GM18511 (cell line): ENCODE measurements around the gene FOLR1.
"Not testable (repeated sequence)": the region's sequence is repeated elsewhere in the genome, so short reads cannot be mapped to it uniquely, and the experiment has no call there.

ENCODE experiments used
- ATAC-seq: cut with Tn5 transposase; IDR thresholded peaks from one replicate; pipeline ENCODE4 v1.9.1; 2021; ENCODE audit warnings: mild to moderate bottlenecking, moderate library complexity; ENCODE audit not compliant: unreplicated experiment

FOLR1 gene

DNA sequence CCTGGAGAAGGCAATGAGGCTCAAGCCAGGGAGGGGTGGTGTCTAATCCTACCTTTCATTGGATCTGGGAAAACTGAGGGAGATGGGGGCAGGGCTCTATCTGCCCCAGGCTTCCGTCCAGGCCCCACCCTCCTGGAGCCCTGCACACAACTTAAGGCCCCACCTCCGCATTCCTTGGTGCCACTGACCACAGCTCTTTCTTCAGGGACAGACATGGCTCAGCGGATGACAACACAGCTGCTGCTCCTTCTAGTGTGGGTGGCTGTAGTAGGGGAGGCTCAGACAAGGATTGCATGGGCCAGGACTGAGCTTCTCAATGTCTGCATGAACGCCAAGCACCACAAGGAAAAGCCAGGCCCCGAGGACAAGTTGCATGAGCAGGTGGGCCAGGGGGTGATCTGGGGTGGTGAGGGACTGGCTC, at the start of gene FOLR1:
Gene FOLR1 (plus strand): TSS at position 180 of the 421 bp plus-strand sequence. CDS start 34 bp downstream, at position 214.
- ATAC-seq, result no peak

DNA sequence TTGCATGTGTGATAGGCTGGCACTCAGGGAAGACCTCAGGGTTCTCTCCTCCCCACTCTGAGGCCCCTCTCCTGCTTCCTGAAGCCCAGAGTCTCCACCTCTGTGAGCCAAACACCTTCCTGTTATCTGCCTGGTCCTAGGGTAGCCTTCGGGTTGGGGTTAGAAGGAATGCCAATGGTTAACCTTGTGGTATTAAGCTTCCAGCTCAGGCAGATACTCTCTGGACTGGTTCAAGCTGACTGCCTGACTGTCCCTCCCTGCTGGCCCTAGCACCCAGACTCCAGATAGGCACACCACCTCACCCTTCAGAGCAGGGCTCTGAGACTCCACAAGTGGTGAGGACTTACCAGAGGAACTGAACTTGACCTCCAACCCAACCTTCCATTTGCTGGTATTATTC, 49.4 kb upstream of the FOLR1 start:
- not testable (repeated sequence) for ATAC-seq

GRCh38 chr11:72144807-72145565, 47.0 kb upstream of the FOLR1 start:
- ATAC-seq, result no peak

- no peak for ATAC-seq
Observed at GRCh38 chr11:72146625-72147024, 45.3 kb upstream of the FOLR1 start.

DNA sequence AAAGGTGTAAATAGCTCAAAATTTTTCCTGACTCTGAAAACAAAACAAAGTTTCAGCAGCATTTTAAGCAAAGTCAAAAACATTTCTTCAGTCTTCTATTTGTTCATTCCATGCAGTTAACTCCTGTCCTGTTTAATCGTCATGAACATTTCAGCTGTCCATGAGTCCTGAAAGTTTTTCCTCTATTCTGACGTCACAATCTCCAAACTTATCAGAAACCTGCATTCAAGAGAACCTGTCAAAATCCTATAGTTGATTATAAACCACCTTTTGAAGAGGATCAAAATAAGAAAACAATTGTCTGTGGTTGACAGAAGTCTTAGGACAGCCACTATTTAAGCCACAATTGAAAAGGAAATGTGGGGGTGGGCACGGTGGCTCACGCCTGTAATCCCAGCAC, 41.1 kb upstream of the FOLR1 start:
- ATAC-seq, result no peak

- not testable (repeated sequence) for ATAC-seq
Observed at GRCh38 chr11:72153874-72154273, 38.1 kb upstream of the FOLR1 start.

- no peak for ATAC-seq
Observed at GRCh38 chr11:72154816-72155215, 37.1 kb upstream of the FOLR1 start.

DNA sequence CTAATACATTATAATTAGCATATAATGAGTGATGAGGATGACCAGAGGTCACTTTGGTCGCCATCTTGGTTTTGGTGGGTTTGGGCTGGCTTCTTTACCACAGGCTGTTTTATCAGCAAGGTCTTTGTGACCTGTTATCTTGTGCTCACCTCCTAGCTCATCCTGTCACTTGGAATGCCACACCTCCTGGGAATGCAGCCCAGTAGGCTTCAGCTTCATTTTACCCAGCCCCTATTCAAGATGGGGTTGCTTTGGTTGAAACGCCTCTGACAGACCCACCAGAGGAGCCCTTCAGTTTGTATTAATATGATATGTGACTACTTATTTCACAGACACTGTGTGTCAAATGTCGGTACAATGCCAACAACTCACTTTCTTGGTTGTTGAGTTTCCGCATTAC, 36.2 kb upstream of the FOLR1 start:
- ATAC-seq, result no peak

DNA sequence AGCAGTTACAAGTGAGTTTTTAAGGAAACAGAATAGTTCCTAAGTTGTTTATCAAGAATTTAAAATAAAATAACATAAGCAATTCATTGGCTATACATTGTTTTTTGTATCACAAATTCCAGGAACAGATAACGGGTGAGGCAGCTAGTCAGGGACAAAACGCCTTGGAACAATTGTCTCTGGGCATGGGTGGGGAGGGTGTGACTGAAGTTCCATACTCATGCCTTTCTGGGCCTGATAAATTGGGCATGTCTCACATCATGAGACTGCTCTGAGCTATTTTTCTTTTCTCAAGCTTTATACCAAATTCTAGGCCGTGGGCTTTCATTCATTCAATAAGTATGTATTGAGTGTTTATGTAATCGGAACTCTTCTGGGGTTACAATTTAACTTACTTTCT, 34.8 kb upstream of the FOLR1 start:
- no peak for ATAC-seq

- no peak for ATAC-seq
Observed at GRCh38 chr11:72160319-72160718, 31.6 kb upstream of the FOLR1 start.

- no peak for ATAC-seq
Observed at GRCh38 chr11:72162891-72163492, 28.9 kb upstream of the FOLR1 start.

- not testable (repeated sequence) for ATAC-seq
Observed at GRCh38 chr11:72164187-72164586, 27.8 kb upstream of the FOLR1 start.

GRCh38 chr11:72169046-72169555, 22.8 kb upstream of the FOLR1 start:
- not testable (repeated sequence) for ATAC-seq

DNA sequence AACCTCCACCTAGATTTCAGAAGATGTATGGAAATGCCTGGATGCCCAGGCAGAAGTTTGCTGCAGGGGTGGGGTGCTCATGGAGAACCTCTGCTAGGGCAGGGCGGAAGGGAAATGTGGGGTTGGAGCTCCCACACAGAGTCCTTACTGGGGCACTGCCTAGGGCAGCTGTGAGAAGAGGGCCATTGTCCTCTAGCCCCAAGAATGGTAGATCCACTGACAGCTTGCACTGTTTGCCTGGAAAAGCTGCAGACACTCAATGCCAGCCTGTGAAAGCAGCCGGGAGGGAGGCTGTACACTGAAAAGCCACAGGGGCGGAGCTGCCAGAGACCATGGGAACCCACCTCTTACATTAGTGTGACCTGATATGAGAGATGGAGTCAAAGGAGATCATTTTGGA, 22.2 kb upstream of the FOLR1 start:
- ATAC-seq, result not testable (repeated sequence)

DNA sequence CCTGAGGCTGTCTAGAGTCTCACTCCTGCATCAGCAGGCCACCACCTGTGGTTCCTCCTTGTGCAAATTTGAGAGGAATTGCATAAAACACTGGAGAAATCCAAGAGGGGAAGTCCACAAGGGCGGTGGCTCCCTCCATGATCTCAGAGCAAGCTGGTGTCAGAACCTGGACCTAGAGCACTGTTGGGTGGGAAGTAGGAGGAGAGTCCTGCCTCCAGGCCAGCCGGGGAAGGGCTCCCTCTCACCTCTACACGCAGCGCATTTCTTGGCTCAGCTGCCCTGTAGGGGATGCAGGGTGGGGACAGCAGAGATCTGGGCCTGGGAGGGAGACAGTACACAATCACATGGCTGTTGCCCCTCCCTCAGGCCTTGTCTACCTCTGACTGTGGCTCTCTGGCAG, 19.9 kb upstream of the FOLR1 start:
- not testable (repeated sequence) for ATAC-seq

DNA sequence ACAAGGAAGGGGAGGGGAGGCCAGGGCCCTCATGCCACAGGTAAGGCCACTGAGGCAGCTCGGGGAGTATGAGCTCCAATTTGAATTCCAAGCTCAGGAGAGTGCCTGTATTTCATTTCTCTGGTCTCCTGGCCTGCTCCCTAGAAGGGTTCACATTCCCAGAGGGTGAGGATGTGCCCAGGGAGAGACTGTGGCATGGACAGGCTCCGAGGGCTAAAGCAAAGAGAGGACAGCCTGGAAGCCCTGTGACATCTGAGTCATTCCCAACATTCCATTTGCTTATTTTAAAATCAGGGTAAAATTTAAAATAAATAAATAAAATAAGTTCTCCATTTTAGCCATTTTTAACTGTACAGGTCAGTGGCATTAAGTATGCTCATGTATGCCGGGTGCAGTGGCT, 18.6 kb upstream of the FOLR1 start:
- ATAC-seq, result no peak

- no peak for ATAC-seq
Observed at GRCh38 chr11:72174302-72175070, 17.5 kb upstream of the FOLR1 start.

- no peak for ATAC-seq
Observed at GRCh38 chr11:72177656-72178055, 14.3 kb upstream of the FOLR1 start.

GRCh38 chr11:72179049-72179803, 12.7 kb upstream of the FOLR1 start:
- ATAC-seq, result no peak

- ATAC-seq, result no peak
Observed at GRCh38 chr11:72179804-72180396, 12.0 kb upstream of the FOLR1 start.
